ENCODE measurements around the gene KCNA10. TPM values are rescaled to one million over a fixed set of nuclear protein-coding genes. Genes with fewer than 3 reads are reported as not detected.

Gene KCNA10
- total RNA-seq, 6 experiments from 2014 or later = not detected

DNA sequence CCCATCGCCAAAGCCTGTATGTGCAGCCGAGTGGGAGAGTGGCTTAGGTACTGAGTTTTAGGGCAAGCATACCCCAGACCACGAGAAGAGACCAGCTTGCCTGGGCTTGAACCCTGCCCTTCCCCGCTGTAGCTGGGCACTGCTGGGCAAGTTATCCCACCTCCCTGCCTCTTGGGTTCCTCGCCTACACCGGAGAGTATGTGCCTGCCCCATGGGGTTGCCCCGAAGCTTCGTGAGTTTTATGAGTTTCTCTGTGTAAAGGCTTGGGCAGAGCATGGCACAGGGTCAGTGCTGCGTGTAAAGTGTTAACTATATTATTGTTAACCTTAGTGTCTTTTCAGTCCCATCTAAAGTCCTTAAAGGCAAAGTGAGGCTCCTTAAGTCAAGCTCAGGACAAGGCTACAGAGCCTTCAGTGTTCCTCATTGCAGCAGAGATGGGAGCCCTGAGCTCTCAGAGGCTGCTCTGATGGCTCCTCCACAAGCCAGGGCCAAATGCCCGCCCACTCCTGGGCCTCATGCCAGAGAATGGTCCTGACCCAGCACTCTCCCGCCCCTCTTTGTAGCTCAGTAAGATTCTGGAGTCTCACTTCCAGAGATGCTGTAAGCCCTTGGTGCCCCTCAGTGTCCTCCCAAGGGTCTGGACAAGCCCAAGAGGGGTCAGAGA is 37.0 kb upstream of the KCNA10 start:
- intact Hi-C loops (cut with DNase I) = loop anchor here in 1 of 2 donors (10.0 kb wide), 1 partner anchor 229 kb away; no protein-coding TSS in a partner anchor
- TF ChIP-seq CTCF (IDR thresholded peaks at IDR 0.05) (no peak), POLR2A (IDR thresholded peaks at IDR 0.05) (no peak)
- peak; percentile 7 to 37 (median 15) for ATAC-seq

GRCh38 chr1:110554871-110555801 is 36.2 kb upstream of the KCNA10 start:
- ATAC-seq (peak; percentile 81 to 96 (median 87)), DNase-seq (peak; percentile 50 to 61 (median 60))
- TF ChIP-seq CTCF (IDR thresholded peaks at IDR 0.05) (peak; percentile 44 to 72 (median 62)), POLR2A (IDR thresholded peaks at IDR 0.05) (no peak)
- no peaks in the 10 kb centered on the region for H3K4me1 ChIP-seq
- H3K4me3 ChIP-seq = peak overlapping the region in 2 of 3 donors; percentile 25 to 35
- WGBS (ENCODE audit: insufficient coverage, low coverage, low lambda C conversion rate, missing lambda C conversion rate) = 13% methylated on average over 13 of the region's 53 CpGs
- H3K9me3 ChIP-seq = no peaks in the 10 kb centered on the region
- H3K27ac ChIP-seq = no peak overlapping the region
- H3K36me3 ChIP-seq = no peaks in the 10 kb centered on the region
- intact Hi-C loops (cut with DNase I) = loop anchor here in 1 of 2 donors (10.0 kb wide), 1 partner anchor 230 kb away; no protein-coding TSS in a partner anchor
- H3K27me3 ChIP-seq = peaks cover 0 to 4% of the 10 kb centered on the region in 2 donors

More for the DNA sequence above, 37.0 kb upstream of the KCNA10 start:
- Histone ChIP-seq H3K36me3 (no peaks in the 10 kb centered on the region), H3K9me3 (no peaks in the 10 kb centered on the region), H3K27me3 (peaks cover 0 to 4% of the 10 kb centered on the region in 2 donors), H3K4me1 (no peaks in the 10 kb centered on the region), H3K4me3 (no peak overlapping the region), H3K27ac (no peak overlapping the region)
- WGBS (ENCODE audit: insufficient coverage, low coverage, low lambda C conversion rate, missing lambda C conversion rate) = 64% methylated on average over 5 of the region's 11 CpGs
- no peak for DNase-seq

DNA sequence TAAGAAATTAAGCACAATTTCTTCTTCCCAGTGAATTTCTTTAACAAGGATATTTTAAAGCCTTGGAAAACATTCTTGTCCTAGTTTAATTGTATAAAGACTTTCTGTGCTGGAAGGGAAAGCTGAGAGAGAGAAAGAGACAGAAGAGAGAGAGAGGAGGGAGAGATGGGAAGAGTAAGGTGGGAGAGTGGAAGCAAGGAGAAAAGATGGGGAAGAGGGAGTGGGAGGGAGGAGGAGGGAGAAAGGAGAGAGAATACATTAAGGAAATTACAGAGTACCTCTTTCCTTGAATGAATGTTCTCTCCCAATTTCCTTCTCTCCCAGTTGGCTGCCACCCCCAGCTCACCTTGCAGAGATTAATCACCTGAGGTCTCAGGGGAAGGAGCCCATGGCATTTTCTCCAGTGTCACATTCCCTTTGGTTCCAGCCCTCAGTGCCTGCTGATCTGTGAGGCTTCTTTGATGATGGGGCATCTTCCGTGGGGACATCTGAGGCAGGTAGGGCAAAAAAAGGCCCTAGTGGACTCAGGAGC is 32.4 kb upstream of the KCNA10 start:
- 56% methylated on average over 1 of the region's 1 CpG for WGBS (ENCODE audit: insufficient coverage, low coverage, low lambda C conversion rate, missing lambda C conversion rate)
- peaks cover 0 to 4% of the 10 kb centered on the region in 2 donors for H3K27me3 ChIP-seq
- TF ChIP-seq CTCF (IDR thresholded peaks at IDR 0.05) (no peak), POLR2A (IDR thresholded peaks at IDR 0.05) (no peak)
- H3K27ac ChIP-seq = no peak overlapping the region
- H3K4me3 ChIP-seq = no peak overlapping the region
- no peaks in the 10 kb centered on the region for H3K9me3 ChIP-seq
- H3K4me1 ChIP-seq = no peaks in the 10 kb centered on the region
- ATAC-seq = no peak
- DNase-seq = no peak
- H3K36me3 ChIP-seq = no peaks in the 10 kb centered on the region
- intact Hi-C loops (cut with DNase I) = loop anchor here in 1 of 2 donors (10.0 kb wide), 1 partner anchor 233 kb away; no protein-coding TSS in a partner anchor

DNA sequence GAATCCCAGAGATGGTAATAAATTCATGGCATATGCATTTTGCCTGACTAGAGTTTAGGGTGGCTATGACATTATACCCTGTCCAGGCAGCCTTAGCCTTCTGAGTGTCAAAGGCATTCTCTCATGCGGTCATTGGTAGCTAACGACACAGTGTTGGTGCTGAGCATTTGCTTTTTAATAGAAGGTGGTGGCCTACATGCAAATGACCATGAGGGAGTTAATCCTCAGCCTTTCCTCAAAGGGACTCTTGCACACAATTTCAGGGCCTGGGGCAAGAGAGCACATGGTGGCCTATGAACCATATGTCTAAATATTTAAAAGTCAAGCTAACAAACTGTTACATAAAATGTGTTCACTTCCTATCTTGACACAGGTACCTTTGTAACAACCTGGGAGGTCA is 30.9 kb upstream of the KCNA10 start:
- H3K27me3 ChIP-seq = no peaks in the 10 kb centered on the region
- intact Hi-C loops (cut with DNase I) = loop anchor here in 1 of 2 donors (10.0 kb wide), 1 partner anchor 235 kb away; no protein-coding TSS in a partner anchor
- H3K4me3 ChIP-seq = no peak overlapping the region
- WGBS (ENCODE audit: insufficient coverage, low coverage, low lambda C conversion rate, missing lambda C conversion rate) = 14% methylated on average over 1 of the region's 2 CpGs
- H3K4me1 ChIP-seq = no peaks in the 10 kb centered on the region
- H3K9me3 ChIP-seq = no peaks in the 10 kb centered on the region
- TF ChIP-seq CTCF (IDR thresholded peaks at IDR 0.05) (no peak), POLR2A (IDR thresholded peaks at IDR 0.05) (no peak)
- H3K27ac ChIP-seq = no peak overlapping the region
- no peak for DNase-seq
- no peaks in the 10 kb centered on the region for H3K36me3 ChIP-seq
- ATAC-seq = no peak

Measured in right lobe of liver (tissue), 6 donors.